HG03378 (cell line): Measurements from ENCODE around the gene ARL4D.
"Not testable (repeated sequence)": the region's sequence is repeated elsewhere in the genome, so short reads cannot be mapped to it uniquely, and the experiment has no call there.

Source experiments
- ATAC-seq: cut with Tn5 transposase; IDR thresholded peaks from one replicate; pipeline ENCODE4 v1.9.1; 2021; ENCODE audit warnings: mild to moderate bottlenecking, moderate library complexity; ENCODE audit not compliant: unreplicated experiment

ARL4D gene

DNA sequence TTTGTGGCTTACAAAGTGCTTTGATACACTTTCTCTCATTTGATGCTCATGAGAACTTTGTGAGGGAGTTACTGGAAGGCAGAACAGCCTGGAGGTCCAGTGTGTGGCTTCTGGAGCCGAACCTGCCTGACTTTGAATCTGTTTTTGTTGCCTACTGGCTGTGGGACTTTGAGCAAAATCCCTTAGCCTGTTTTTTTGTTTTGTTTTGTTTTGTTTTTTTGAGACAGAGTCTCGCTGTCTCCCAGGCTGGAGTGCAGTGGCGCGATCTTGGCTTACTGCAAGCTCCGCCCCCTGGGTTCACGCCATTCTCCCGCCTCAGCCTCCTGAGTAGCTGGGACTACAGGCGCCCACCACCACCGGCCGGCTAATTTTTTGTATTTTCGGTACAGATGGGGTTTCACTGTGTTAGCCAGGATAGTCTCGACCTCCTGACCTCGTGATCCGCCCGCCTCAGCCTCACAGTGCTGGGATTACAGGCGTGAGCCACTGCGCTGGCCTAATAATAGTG lies 20.6 kb downstream of the ARL4D start:
- not testable (repeated sequence) for ATAC-seq

GRCh38 chr17:43423777-43424455 lies 25.1 kb downstream of the ARL4D start:
- ATAC-seq, result no peak

GRCh38 chr17:43427362-43428043 lies 28.7 kb downstream of the ARL4D start:
- no peak for ATAC-seq

- no peak for ATAC-seq
Observed at GRCh38 chr17:43428524-43428923, 29.7 kb downstream of the ARL4D start.

- ATAC-seq, result no peak
Observed at GRCh38 chr17:43430936-43431713, 32.3 kb downstream of the ARL4D start.

DNA sequence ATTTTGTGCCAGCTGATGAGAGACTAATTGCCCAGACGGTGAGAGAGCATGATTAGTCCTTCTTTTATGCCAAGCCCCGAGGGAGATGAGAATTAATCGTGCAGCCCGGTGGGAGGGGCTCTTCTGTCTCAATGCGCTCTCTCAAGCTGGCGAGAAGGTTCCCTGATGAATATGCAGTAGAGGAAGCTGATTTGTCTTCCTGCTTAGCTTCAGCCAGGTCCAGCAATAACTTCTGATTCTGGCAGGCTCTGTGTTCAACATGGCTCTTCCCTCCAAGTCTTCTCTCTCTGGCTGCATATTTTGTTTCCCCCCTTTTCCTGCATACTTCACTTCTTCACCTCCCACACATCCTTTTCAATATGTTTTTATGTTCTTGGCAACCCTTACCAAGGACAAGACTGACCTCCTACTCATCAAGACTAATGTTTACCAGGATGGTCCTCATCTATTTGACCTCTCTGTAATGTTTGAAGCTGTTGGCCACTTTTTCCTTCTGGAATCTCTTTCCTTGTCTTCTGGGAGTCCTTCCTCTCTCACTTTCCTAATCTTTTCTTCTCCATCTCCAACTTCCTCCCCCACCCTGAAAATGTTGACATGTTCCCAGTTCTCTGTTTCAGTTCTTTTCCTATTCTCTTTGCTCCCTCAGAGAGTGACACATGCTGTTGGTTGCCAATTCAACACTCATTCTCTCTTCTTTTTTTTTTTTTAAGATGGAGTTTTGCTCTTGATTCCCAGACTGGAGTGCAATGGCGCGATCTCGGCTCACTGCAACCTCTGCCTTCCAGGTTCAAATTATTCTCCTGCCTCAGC lies 33.1 kb downstream of the ARL4D start:
- no peak for ATAC-seq

DNA sequence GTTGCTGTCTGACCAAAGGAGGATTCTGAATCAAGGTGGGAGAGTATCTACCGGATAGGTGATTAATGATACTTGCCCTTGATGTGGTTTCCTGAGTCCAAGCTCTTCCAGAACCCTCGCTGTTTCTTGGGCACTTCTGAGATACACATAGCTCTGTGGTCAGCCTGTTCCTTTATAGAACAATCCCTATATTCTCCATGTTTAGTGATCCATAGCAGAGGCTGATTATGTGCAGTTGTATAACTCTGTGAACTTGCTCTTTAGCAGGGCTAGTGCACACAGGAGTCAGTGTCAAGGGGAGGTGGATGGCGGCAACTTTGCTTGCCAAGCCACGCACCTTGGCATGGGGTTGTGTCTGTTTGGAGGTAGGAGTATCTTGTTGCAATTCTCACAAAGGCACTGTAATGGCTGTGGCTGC lies 36.1 kb downstream of the ARL4D start:
- no peak for ATAC-seq

DNA sequence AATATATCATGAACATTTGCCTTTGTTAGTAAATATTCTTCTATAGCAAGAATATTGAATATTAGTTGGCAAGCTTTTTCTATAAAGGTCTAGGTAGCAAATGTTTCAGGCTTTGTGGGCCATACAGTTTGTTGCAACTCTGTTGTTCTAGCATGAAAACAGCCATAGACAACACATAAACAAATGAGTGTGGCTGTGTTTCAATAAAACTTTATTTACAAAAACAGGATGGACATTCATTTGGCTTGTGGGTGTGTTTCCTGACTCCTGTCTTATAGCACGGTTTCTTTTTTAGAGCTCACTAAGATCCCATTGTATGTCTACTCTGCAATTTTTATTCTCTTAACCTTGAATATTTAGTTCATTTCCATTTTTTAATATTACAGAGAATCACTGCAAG lies 39.0 kb downstream of the ARL4D start:
- ATAC-seq, result no peak

GRCh38 chr17:43438626-43439025 lies 39.8 kb downstream of the ARL4D start:
- no peak for ATAC-seq

- no peak for ATAC-seq
Observed at GRCh38 chr17:43439041-43439440, 40.2 kb downstream of the ARL4D start.

DNA sequence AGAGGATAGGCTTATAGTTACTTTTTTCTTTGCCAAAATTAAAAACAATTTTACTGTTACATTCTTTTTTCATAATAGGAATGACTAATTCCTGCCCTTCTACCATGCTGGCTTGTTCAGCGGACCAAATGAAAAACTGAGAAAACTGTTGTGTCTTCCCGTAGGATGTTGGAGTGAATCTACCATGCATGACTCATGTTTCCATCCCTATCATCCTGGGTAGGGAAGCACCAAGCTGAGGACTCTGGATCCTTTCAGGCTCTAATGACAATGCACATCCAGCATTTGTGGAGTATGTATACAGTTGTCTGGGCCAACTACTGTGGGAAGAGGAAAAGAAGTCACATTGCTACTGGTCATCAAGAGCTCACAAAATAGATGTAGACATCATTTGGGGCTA lies 43.9 kb downstream of the ARL4D start:
- ATAC-seq, result no peak

- ATAC-seq, result no peak
Observed at GRCh38 chr17:43443381-43443780, 44.6 kb downstream of the ARL4D start.

DNA sequence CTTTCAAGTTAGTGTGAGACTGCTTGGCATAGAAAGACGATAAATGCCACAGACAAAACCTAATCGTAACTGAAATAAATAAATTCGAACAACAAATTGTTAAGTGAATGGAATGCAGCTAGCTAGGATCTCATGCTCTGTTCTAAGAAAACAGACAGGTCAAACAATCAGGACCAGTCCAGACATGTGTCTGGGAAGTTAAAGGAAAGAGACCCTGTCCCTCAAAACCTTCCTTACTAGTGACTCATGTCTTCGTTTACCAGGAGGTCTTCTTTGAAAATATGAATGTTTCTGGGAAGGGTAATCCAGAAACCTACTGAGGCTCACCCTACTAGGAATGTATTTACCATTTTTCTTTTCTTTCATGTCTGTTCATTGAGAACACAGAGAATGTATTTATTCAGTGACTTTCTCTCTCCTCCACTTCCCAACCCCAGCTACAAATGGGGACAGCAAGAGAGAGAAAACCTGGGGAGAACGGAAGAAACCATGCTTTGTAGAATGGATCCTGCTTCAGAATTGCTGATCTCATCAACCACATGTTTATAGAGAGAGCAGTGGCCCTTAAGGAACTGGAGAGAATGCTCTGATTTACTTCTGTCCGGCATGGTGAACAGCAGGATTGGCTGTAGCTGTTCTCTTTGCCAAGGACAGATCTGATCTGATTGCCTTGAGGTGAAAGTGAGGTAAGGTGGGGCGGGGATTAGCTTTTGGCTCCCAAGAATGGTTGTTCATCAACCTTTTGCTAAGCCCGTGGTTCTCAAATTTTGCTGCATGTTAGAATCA lies 45.6 kb downstream of the ARL4D start:
- no peak for ATAC-seq

DNA sequence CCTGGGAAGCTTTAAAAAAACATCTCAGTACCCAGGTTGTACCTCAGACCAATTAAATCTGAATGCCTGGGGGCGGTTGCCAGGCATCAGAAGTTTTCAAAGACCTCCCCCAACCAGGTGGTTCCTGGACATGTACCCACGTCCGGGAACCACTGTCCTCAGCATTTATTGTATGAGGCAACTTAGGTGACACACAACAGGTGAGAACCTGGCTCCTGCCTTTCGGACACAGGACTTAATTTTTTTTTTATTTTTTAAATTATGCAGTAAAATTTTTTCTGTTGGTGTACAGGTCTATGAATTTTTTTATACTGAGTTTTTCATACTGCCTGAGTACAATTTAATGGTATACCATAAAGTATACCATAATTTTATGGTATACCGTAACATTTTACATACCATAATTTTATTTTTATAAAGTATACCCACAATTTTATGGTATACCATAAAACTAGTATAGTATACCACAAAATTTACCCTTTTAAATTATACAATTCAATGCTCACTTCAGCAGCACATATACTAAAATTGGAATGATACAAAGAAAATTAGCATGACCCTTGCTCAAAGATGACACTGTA lies 46.3 kb downstream of the ARL4D start:
- no peak for ATAC-seq

GRCh38 chr17:43446773-43447172 lies 48.0 kb downstream of the ARL4D start:
- no peak for ATAC-seq

DNA sequence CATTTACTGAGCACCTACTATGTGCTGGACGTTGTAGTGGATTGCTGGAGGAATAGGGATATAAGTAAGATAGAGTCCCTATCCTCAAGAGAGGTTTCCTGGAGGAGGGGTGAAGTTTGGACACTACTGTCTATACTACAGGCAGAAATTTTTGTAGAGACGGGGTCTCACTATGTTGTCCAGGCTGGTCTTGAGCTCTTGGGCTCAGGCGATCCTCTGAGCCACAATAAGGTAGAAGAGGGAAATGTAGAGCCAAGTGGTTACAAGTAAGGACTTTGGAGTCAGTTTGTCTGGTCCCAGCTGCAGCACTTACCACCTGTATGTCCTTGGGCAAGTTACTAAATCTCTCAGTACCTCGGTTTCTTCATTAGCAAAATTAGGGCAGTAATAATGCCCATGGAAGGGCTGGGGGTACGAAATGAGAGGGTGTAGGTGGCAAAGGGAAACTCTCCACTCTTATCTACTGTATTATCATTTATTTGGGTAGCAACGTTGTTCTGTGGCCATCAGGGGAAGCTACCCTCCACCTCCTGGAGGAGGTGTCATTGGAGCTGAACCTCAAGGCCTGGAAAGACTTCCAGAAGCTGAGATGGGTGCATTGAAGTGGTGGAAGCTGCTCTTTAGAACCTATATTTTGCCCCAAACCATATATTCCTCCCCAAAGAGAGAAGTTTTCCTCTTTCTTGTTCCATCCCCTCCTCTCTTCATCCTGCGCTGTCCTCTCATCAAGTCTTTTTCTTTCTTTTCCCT lies 50.1 kb downstream of the ARL4D start:
- no peak for ATAC-seq

DNA sequence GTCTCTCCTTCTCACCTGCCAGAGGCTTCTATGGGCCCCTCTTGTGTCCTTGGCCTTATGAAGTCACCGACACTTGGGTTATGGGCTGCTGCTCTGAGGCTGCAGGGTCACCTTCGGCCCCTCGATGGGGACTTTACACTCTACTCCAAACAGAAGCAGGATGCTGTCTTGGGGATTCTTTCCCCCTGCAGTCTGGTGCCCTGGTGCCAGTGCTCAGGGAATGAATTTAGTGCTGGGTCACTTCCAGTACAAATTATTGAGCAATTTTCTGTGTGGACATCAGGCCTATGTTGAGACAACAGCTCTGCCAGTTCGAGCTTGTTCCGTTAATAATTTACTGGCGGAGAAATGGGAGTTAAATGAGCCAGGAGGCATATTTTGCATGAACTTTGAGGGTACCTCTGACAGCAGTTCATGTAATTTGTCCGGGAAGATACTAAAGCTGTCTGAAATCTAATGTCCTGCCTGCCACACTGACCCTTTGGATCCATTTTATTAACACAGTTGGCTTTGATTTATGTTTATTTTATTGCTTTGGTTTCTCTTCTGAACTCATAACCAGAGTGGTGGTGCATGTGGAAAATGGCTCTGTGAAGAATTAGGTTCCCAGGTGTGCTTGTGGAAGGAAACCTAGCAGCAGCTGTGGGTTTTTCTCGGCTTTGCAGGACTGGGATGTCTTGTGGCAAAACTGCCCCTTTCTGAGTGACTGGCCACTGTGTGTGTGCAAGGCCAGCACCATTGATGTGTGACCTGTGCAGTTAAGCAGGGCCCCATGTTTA lies 50.9 kb downstream of the ARL4D start:
- ATAC-seq, result no peak
